ENCODE results near the gene ATP5ME.
"Not testable (repeated sequence)": the region's sequence is repeated elsewhere in the genome, so short reads cannot be mapped to it uniquely, and the experiment has no call there.

The ATP5ME gene

GRCh38 chr4:704971-705277, 30.8 kb upstream of the ATP5ME start:
- DNase-seq: no peak

- no peak for DNase-seq
Observed at GRCh38 chr4:704198-704891, 30.3 kb upstream of the ATP5ME start.

GRCh38 chr4:703336-704197, 29.5 kb upstream of the ATP5ME start:
- no peak for DNase-seq

- DNase-seq: no peak
Observed at GRCh38 chr4:702618-703048, 28.6 kb upstream of the ATP5ME start.

- DNase-seq: no peak
Observed at GRCh38 chr4:700587-701264, 26.6 kb upstream of the ATP5ME start.

GRCh38 chr4:699816-700580, 25.9 kb upstream of the ATP5ME start:
- DNase-seq: no peak

- not testable (repeated sequence) for DNase-seq
Observed at GRCh38 chr4:694341-694940, 20.4 kb upstream of the ATP5ME start.

- no peak for DNase-seq
Observed at GRCh38 chr4:692771-693554, 18.9 kb upstream of the ATP5ME start.

- DNase-seq: no peak
Observed at GRCh38 chr4:689723-690122, 15.6 kb upstream of the ATP5ME start.

GRCh38 chr4:688854-689681, 15.0 kb upstream of the ATP5ME start, which contains the start of gene SLC49A3:
SLC49A3 (minus strand) TSS chr4:689151; CDS start chr4:689127, 24 bp downstream.
- no peak for DNase-seq

- no peak for DNase-seq
Observed at GRCh38 chr4:687971-688853, 14.1 kb upstream of the ATP5ME start.

- no peak for DNase-seq
Observed at GRCh38 chr4:687048-687970, 13.2 kb upstream of the ATP5ME start.

GRCh38 chr4:686413-687040, 12.5 kb upstream of the ATP5ME start:
- no peak for DNase-seq

GRCh38 chr4:685679-686412, 11.8 kb upstream of the ATP5ME start:
- no peak for DNase-seq

- DNase-seq: no peak
Observed at GRCh38 chr4:684623-685327, 10.7 kb upstream of the ATP5ME start.

- peak; percentile 41 for DNase-seq
Observed at GRCh38 chr4:683982-684622, 10.0 kb upstream of the ATP5ME start.

All from NCI-H774 (cell line).